ENCODE results near the gene ZNF430. TPM values are rescaled to one million over a fixed set of nuclear protein-coding genes. Genes with fewer than 3 reads are reported as not detected.

ZNF430 gene
- total RNA-seq, 4 donors from 2014 or later, result 1.3 to 5.9 (median 2.0) TPM

DNA sequence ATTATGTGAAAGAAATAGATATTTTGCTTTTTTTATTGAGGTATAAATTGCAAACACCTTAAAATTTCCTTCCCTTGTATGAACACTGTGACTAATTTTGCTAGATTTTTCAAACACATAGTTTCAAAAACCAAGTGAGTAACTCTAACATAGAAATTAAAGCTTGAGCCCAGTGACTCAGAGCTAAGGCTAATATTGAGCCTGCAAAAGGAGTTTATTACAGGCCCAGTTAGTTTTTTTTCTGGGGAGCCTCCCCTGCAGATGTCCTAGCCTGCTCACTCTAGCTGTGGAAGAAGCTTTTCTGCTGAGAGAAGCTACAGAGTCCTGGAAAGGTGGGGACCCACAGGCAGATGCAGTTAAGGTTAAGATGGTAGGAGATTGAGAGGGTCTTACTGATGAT, 3.4 kb downstream of the ZNF430 start:
- H3K9me3 ChIP-seq, result no peaks in the 10 kb centered on the region
- TF ChIP-seq CTCF (IDR thresholded peaks at IDR 0.05 in 4 of 5, conservative IDR thresholded peaks at IDR 0.05 in 1 of 5), result no peak
- TF ChIP-seq POLR2A (IDR thresholded peaks at IDR 0.05), result no peak
- H3K4me3 ChIP-seq, result no peak overlapping the region
- peaks cover 0 to 3% of the 10 kb centered on the region in 2 donors for H3K4me1 ChIP-seq
- ATAC-seq, result no peak
- H3K27me3 ChIP-seq, result no peaks in the 10 kb centered on the region
- intact Hi-C loops (cut with DNase I; ENCODE audit: low total_unique reads) (no loop called here), in situ Hi-C loops (cut with MboI; ENCODE audit: low sequenced_read_pairs in 4 of 4) (no loop called here)
- H3K27ac ChIP-seq, result no peak overlapping the region
- no peaks in the 10 kb centered on the region for H3K36me3 ChIP-seq
- no peak for DNase-seq

DNA sequence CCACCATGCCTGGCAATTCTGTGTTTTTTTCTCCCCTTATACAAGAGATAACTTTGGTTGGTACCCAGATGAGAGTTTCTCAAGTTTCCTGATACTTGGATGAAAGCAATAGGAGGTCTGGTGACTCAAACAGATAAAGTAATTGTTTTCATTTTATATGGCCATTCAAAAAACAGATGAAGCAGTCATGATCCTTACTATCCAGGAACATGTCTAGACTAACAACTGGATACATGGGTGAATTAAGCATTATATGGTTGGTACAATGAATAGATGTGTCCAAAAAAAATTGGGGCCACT, 8.5 kb downstream of the ZNF430 start:
- Histone ChIP-seq H3K36me3 (no peaks in the 10 kb centered on the region), H3K4me3 (no peak overlapping the region), H3K27me3 (no peaks in the 10 kb centered on the region), H3K27ac (no peak overlapping the region), H3K9me3 (no peaks in the 10 kb centered on the region), H3K4me1 (no peaks in the 10 kb centered on the region)
- in situ Hi-C loops (cut with MboI; ENCODE audit: low sequenced_read_pairs in 4 of 4) (no loop called here), intact Hi-C loops (cut with DNase I; ENCODE audit: low total_unique reads) (no loop called here)
- ATAC-seq (no peak), DNase-seq (no peak)
- no peak for TF ChIP-seq CTCF (IDR thresholded peaks at IDR 0.05 in 4 of 5, conservative IDR thresholded peaks at IDR 0.05 in 1 of 5)
- TF ChIP-seq POLR2A (IDR thresholded peaks at IDR 0.05), result no peak

DNA sequence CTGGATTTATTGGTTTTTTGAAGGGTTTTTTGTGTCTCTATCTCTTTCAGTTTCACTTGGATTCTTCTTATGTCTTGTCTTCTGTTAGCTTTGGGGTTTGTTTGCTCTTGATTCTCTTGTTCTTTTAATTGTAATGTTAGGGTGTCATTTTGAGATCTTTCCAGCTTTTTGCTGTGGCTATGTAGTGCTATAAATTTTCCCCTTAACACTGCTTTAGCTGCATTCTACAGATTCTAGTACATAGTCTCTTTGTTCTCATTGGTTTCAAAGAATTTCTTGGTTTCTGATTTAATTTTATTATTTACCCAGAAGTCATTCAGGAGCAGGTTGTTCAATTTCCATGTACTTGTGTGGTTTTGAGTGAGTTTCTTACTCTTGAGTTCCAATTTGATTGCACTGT, 24.6 kb downstream of the ZNF430 start:
- no peak for ATAC-seq
- DNase-seq, result no peak
- peaks cover 0 to 5% of the 10 kb centered on the region in 2 donors for H3K36me3 ChIP-seq
- in situ Hi-C loops (cut with MboI; ENCODE audit: low sequenced_read_pairs in 4 of 4), result no loop called here
- intact Hi-C loops (cut with DNase I; ENCODE audit: low total_unique reads), result no loop called here
- TF ChIP-seq POLR2A (IDR thresholded peaks at IDR 0.05), result no peak
- no peak for TF ChIP-seq CTCF (IDR thresholded peaks at IDR 0.05 in 4 of 5, conservative IDR thresholded peaks at IDR 0.05 in 1 of 5)
- H3K4me1 ChIP-seq, result no peaks in the 10 kb centered on the region
- no peak overlapping the region for H3K4me3 ChIP-seq
- no peak overlapping the region for H3K27ac ChIP-seq
- H3K9me3 ChIP-seq, result no peaks in the 10 kb centered on the region
- H3K27me3 ChIP-seq, result no peaks in the 10 kb centered on the region

DNA sequence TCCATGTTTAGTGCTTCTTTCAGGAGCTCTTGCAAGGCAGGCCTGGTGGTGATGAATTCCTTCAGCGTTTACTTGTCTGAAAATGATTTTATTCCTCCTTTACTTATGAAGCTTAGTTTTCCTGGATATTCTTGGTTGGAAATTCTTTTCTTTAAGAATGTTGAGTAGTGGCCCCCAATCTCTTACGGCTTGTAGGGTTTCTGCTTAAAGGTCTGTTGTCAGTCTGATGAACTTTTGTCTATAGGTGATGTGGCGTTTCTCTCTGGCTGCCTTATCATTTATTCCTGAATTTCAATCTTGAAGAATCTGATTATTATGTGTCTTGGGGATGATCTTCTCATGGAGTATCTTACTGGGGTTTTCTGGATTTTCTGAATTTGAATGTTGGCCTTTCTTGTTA, 26.0 kb downstream of the ZNF430 start:
- H3K9me3 ChIP-seq, result no peaks in the 10 kb centered on the region
- no peak for TF ChIP-seq CTCF (IDR thresholded peaks at IDR 0.05 in 4 of 5, conservative IDR thresholded peaks at IDR 0.05 in 1 of 5)
- no peak for TF ChIP-seq POLR2A (IDR thresholded peaks at IDR 0.05)
- no peaks in the 10 kb centered on the region for H3K4me1 ChIP-seq
- H3K27ac ChIP-seq, result no peak overlapping the region
- H3K36me3 ChIP-seq, result peaks cover 0 to 9% of the 10 kb centered on the region in 2 donors
- in situ Hi-C loops (cut with MboI; ENCODE audit: low sequenced_read_pairs in 4 of 4) (no loop called here), intact Hi-C loops (cut with DNase I; ENCODE audit: low total_unique reads) (no loop called here)
- H3K4me3 ChIP-seq, result no peak overlapping the region
- no peak for DNase-seq
- ATAC-seq, result no peak
- H3K27me3 ChIP-seq, result no peaks in the 10 kb centered on the region

- peaks cover 0 to 17% of the 10 kb centered on the region in 2 donors for H3K36me3 ChIP-seq
- no peak overlapping the region for H3K27ac ChIP-seq
- in situ Hi-C loops (cut with MboI; ENCODE audit: low sequenced_read_pairs in 4 of 4), result no loop called here
- H3K27me3 ChIP-seq, result no peaks in the 10 kb centered on the region
- TF ChIP-seq POLR2A (IDR thresholded peaks at IDR 0.05), result no peak
- no peak for TF ChIP-seq CTCF (IDR thresholded peaks at IDR 0.05 in 4 of 5, conservative IDR thresholded peaks at IDR 0.05 in 1 of 5)
- no peaks in the 10 kb centered on the region for H3K4me1 ChIP-seq
- H3K4me3 ChIP-seq, result no peak overlapping the region
- no peak for ATAC-seq
- no peaks in the 10 kb centered on the region for H3K9me3 ChIP-seq
- intact Hi-C loops (cut with DNase I; ENCODE audit: low total_unique reads), result no loop called here
- no peak for DNase-seq
These were observed 27.3 kb downstream of the ZNF430 start for GRCh38 chr19:21047716-21048115.

All from gastrocnemius medialis (tissue), 4 donors.